HG03095 (cell line): ENCODE results near the gene LIPN.

Experiments used
- ATAC-seq: cut with Tn5 transposase; IDR thresholded peaks from one replicate; pipeline ENCODE4 v1.9.1; 2021; ENCODE audit warnings: moderate library complexity; ENCODE audit not compliant: unreplicated experiment

LIPN gene

DNA sequence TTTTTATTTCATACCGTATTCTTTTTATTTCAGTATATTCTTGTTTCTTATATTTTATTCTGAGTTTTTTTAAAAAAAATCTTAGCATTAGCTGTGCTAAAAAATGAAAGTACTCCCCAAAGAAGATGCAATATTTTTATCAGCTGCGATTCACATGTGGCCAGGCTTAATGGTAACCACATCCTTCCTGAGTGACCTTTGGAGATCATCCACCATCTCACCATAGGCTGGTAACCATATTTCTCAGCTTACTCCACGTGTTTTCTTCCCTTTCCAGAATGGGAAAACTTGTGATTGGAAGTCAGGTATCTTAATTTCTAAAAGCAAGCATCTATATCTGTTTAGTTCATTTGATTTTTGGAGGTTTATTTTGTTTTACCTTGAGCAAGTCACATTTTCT lies 23.9 kb downstream of the LIPN start:
- ATAC-seq, result no peak

DNA sequence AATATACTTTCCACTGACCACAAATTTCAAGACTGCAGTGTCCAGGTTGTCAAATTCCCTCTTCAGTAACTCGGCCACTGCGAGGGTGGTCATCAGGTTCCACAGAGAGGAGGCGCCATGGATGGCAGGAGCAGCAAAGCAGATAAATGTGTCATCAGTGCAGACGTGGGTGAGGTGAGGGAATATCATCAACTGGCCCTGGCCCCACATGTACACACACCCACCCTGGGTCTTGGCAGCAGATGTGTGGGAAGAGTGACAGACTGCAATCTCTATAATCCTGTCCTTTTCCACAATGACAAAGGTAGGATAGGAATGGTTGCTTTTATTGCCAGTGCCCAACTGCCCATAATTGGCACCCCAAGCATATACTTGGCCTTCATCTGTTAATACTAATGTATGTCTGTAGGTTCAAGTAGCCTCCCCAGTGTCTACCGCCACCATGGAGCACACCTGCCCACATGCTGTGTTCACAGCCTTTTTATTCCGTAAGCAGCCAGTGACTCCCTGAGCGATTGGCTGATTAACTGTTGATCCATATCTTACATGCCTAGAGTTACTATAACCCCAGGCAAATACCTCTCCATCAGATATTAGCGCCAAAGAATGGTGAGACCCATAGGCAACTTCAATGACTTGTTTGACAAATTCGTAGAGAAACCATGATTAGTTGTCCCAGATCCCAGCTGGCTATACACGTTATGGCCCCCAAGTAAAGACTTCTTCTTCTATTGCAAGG lies 26.4 kb downstream of the LIPN start:
- no peak for ATAC-seq

DNA sequence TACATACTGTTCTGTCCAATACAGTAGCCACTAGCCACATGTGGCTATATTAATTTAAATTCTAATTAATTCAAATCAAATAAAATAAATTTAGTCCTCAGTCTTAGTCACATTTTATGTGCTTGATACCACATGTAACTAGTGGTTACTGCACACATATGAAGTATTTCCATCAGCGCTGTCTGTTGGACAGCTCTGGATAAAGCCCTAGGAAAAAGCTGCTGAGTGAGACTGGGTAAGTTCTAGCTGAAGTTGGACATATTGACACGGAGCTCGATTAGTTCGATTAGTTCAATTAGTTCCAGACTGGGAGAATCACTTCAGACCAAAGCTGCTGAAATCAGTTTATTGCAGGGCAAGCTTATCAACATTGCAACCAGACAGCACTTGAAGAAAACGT lies 27.6 kb downstream of the LIPN start:
- ATAC-seq, result no peak

DNA sequence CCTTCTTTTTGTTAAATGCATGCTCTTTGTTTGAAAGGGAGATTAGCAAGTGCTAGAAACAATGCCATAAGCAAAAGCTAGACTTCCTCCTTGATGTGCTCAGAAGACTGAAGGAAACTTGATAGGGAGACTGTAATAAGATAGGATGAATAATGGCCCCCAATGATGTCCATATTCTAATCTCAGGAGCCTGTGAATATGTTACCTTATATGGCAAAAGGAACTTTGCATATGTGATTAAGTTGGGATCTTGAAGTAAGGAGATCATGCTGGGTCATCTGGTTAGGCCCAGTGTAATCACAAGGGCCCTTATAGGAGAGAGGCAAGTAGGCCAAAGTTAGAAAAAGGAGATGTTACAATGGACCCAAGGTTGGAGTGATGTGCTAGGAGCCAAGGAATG lies 29.1 kb downstream of the LIPN start:
- no peak for ATAC-seq

DNA sequence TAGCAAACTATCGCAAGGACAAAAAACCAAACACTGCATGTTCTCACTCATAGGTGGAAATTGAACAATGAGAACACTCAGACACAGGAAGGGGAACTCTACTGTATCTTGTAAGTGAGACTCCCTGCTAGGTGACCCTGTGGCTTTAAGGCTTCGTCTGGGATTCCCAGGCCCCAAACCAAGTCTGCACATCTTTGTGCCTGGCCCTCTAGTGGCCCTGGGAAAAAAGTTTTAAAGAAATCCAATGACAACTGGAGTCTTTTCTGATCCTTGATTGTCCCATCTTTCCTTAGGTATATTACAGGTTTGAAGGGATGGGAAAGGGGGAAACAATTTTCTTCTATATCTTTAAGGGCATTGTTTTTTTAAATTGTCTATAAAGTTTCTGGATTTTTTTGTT lies 32.1 kb downstream of the LIPN start:
- ATAC-seq, result no peak

DNA sequence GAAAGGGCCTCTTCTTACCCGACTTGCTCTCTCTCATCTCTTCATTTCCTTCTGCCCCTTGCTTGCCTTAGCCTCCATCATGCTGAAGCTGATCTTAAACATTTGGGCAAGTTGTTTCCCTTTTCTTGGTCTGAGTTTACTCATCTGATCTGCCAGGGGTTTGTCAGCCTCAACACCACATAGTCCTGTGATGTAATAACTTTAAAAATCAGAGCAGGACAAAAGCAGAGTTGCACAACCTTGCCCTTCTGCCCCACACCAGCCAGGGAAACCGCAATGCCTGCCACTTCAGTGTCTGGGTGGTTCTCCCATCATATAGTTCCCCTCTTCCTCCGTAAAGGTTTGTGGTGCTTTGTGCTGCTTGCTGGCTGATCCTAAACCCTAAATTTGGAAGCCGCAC lies 32.8 kb downstream of the LIPN start:
- ATAC-seq, result no peak

DNA sequence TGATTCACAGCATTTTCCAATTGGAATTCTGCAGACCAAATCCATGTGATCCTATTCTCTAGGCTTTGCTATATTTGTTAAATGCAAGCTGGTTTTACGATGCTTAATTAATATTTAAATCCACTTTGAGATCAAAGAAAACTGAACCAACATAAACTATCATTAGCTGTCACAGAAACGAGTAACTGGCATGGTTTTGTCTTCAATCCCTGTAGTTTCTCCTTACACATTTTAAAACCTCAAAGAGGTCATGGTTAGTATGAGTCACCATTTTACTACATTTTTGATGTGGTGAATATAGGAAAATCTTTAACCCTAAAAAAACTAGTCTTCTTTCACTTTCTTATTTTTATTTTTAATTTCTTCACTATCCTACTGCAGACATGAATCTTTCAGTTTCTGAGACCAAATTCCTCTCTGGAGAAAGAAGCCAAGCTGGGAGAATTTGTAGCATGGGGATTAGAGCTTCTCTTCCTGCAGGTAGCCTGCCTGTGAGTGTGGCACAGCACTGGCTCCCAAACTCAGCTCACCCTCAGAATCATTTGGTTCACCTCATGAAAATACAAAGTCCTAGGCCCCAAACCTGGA lies 34.0 kb downstream of the LIPN start:
- ATAC-seq, result no peak

DNA sequence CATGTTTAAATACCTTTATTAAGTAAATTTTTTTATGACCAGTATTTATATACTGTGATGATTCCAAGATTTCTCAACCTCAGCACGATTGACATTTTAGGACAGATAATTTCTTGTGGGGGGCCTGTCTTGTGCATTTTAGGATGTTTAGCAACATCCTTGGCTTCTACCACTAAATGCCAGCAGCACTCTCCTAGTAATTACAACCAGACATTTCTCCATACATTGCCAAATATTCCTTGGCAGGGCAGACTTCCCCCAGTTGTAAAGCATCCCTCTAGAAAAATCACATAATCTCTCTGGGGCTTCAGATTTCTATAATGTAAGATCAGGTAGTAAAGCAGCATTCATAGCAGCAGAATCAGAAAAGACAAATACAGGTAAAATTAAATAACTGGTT lies 34.9 kb downstream of the LIPN start:
- no peak for ATAC-seq

DNA sequence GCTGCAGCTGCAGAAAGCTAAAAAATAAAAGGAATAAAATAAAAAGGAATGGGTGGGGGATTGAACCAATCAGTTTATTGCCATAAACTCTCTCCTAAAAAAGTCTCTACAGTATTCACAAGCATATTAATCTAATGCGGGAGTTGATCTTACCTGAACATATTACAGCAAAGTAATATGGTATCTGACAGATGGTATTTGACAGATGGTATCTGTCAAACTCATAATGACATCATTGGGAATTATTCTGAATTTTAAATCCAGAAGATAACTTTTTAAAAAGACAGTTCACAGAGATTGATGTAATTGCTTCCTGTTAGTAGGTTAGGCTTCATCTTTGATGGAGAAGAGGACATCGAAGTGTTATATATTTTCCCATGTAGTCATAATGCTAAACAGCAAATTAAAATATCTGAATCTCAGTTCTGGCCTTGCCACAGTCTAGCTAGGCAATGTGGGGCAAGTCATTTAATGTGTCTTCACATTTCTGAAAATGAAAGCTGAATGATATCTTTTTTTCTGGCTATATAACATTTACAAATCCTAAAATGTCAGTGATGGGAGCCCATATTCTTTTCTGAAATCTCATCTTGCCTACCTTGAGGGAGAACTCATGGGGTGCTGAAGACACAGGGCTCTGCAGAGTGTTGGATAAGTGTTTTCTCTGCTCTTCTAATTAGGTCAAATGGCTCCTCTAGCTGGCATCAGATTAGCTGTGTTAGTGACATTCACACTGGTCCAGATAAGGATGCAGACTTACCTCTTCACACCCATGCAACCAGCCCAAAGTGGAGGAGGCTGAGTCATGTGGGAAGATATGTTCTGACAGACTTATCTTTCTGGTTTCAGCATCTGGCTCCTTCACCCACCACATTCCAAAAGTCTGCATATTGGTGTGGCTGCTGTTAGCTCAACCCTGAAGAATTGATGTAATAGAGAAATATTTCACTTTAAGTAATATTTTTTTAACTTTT lies 40.6 kb downstream of the LIPN start:
- no peak for ATAC-seq

DNA sequence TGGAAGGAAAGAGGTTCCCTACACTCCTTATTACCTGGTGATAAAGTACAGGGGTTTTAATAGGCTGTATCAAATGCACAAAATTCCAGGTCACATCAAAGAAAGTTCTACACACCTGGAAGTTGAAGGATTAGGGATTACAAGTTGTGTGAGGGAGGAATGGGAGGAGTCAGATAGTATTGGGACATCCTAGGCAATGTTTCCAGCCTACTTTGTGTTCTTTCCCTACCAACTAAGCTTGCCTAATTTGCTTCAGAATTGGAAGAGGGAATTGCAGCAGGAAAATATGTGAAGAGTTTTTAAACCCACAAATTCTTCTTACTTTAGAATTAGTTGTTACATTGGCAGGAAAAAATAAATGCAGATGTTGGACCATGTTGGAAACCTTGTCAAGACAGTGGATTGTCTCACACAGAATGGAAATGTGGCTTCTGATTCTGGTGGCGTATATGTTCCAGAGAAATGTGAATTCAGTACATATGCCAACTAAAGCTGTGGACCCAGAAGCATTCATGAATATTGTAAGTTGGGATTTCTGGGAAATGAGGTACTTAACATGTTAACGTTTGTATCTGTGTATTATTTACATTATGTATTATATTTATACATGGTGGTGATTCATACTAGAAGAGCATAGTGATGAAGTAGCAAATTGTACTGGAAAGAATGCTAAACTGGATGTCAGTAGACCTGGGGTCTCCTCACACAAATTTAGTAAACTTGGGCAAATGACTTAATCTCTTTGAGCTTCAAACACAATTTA lies 42.9 kb downstream of the LIPN start, which contains the start of gene LIPM:
Gene LIPM, plus strand, starts transcription at position 208 of the 763 bp plus-strand sequence. Its CDS starts 167 bp downstream, at position 375.
- ATAC-seq, result no peak

DNA sequence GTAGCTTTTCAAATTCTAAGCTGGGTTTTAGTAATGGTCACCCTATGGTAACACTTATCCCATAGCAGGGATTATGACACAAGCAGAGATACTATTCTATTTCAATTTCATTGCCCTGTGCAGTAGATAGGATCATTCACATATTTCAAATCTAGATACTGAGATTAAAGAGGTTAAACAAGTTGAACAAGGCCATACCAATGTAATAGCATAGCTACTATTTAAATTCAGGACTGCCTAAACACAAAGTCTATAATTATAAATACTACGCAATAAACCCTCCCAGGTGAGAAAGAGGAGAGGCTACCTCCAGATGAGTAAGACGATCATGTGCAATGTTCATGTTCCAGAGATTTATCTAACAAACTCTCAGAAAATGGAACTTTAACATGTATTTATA lies 43.8 kb downstream of the LIPN start:
- no peak for ATAC-seq

DNA sequence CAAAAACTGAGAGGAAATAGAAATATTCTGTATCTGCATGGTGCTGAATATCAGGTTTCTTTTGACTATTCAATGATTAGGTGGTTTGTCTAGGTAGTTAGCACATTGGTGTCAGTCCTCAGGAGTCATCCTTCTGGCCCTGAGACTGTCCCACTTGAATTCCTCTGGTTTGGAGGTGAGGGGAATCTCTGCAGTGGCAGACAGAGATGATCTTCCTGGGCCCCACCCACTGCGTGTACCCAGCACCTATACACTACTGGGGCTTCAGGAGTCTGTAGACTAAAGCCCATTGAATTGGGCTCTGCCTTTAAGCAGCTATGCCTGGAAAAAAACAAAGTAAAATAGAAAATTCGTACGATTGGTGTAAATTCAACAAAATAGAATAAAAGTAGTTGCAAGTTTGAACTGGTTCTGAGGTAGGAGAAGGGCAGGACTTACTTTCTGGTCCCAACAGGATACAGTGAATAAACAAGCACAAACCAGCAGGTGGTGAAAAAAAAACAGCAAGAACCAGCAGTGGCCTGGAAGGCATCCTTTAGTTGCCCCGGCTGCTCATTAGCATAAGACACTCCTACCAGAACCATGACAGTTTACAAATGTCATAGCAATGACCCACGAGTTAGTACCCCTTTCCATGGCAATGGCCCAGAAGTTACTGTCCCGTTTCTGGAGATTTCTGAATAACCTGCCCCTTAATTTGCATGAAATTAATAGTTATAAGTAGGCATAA lies 44.4 kb downstream of the LIPN start:
- no peak for ATAC-seq

DNA sequence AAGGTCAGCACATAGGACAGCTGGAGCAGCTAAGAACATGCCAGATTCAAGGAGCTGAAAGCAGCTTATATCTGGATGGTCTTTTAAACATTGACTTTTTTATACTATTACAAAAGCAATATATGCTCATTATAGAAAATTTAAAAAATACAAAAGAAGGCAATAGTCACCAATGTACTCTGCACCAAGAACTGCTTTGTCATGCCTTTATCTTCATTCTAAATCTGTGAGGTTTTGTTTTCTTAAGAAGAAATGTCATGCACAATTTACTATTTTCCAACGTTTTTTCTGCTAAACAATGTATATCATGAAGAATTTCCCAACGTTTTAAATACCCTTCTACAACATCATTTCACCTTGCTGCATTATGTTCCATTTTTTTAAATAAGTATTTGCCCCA lies 45.5 kb downstream of the LIPN start:
- ATAC-seq, result no peak

DNA sequence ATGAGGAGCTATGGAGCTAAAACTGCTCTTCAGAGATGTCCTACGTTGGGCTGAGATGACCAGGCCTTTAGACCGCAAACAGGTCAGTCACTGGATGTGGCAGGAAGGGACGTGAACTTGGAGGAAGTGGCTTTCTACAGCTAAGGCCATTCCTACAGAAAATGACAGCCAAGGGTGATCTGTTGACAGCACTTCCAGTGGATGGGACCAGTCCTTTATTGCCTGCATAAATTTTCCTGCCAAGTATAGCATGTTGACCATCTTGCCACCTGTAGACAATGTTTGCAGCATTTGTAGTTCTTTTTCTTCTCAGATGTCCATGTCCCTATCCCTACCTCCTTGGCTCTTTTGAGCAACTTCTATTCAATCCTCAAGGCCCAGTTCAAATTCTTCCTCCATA lies 46.1 kb downstream of the LIPN start:
- ATAC-seq, result no peak

DNA sequence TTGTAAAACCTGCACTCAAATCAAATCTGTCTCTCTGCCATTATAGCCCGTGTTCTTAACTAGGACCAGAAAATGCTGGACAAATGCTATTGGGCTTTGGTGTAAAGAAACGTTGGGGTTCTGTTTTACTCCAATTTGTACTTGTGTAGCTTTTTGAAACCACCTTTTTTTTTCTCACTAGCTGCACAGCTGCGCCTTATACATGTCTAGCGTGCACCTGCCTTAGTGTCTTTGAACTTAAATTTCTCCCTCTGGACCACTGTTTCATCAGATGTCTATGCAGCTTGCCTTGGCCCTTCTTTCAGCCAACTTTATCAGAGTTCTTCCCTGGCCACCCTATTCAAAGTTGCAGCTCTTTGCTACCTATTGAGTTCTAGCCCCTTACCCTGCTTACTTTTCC lies 49.8 kb downstream of the LIPN start:
- ATAC-seq, result no peak

DNA sequence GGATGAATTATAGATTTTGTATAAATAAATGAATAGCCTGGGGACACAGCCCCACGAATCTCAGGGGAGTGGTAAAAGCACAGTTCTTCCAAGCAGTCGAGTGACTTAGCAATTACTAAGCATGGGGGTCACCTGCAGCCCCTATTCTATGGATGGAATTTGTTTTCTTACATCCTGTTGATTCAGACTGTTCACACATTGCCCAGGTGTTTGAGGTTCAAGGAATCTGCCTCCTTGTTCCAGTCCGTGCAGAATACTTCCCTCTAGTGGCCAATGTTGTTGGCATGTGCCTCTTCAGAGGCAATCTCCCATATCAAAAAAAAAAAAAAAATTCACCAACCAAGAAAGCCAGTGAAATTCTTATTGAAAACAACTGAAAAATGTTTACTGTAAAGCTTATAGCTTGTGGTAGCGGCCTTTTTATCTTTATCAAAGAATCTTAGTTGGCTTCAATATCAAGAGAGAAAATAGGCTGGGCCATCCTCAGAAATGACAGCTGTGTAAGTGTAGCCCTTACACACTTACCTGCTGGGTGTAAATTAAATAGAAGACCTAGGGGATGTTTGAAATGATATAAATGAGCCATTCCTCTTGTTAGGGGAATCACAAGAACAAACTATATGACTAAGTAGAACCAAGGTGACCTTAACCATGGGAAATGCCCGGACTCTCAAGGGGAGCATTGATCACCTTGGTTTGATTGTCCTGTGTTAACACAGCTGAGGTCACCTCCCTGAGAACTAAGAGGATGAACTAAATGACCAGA lies 50.6 kb downstream of the LIPN start:
- ATAC-seq, result no peak

DNA sequence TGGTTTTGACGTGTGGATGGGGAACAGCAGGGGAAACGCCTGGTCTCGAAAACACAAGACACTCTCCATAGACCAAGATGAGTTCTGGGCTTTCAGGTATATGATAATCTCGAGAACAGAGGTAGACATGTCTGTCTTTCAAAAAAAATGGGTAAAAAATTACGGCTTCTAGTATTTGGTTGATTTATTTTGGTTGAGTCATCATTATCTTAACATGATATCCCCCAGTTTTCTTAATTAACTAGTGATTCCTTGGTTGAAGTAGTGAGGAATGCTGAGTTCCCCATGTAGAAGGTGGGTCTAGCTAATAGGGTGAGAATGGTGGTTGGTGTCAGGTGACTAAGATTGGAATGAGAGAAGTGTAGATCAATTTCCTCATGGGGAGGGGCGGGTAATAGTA lies 53.4 kb downstream of the LIPN start:
- ATAC-seq, result no peak

DNA sequence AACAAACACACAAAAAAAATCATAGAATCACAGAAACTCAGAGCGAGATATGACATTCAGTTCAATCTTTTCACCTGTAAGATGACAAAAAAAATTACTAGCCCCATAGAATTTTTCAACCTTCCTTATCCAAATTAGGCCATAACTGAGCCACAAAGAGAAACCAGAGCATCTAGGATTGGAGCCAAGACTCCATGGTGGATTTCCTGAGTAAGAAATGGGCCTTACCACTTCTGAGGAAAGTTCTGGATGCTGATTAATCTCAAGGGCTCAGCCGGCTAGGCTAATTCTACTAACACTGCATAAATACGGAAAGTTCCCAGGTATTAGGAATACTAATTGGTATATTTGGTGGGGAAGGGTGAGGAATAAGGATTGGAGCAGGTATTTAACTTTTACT lies 59.5 kb downstream of the LIPN start:
- no peak for ATAC-seq

DNA sequence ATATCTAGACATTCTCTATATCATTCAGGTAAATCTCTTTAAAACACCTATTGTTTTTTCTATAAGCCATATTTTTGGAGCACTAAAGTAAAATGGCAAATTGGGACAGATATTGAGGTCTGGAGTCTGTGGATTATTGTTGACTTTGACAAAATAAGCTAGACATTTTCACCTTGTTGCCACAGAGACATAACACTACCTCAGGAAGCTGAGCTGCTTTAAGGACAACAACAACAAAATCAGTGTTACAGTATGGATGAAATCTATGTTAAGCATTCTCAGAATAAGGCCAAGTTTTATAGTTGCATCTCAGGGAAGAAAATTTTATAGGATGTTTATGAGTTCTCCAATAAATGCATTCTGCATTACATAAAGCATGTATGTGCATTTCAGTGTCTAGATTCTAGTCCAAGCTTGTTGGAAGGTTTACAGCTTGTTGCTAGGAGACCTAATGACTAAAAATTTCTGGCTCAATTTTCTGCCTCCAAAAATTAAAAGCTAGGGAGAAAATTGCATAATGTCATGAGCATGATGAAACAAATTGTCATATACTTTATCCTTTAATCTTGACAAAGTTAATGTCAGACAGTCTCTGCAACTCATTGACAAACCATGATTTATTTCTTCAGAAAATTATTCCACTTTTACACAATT lies 61.1 kb downstream of the LIPN start:
- no peak for ATAC-seq
